K562 (cell line): ENCODE data around the gene MBOAT7. TPM values are rescaled to one million over a fixed set of nuclear protein-coding genes. Genes with fewer than 3 reads are reported as not detected.

Source experiments
- CBFA2T2 ChIP-seq: fragments of 450-650 bp; conservative IDR thresholded peaks from 2 replicates; pipeline ENCODE4 v1.6.1; 2017; ENCODE audit warnings: mild to moderate bottlenecking
- CBX8 ChIP-seq: fragments of 200-600 bp; sonication (generic); IDR thresholded peaks from 2 replicates; pipeline ENCODE4 v1.6.1; 2012; ENCODE audit warnings: borderline replicate concordance, mixed run types, low read depth, mild to moderate bottlenecking, moderate library complexity, mixed read lengths, low read length, control low read depth, inconsistent platforms; ENCODE audit not compliant: poor library complexity, severe bottlenecking; ENCODE audit errors: extremely low read depth
- DMBX1 ChIP-seq: fragments of 250-450 bp; sonication (Bioruptor Pico); IDR thresholded peaks from 2 replicates; pipeline ENCODE4 v1.8.0; 2022; ENCODE audit warnings: inconsistent platforms, mild to moderate bottlenecking, moderate library complexity, borderline replicate concordance
- EGR1 ChIP-seq: fragments of 450-650 bp; conservative IDR thresholded peaks from 2 replicates; pipeline ENCODE4 v1.6.1; 2017; ENCODE audit warnings: mild to moderate bottlenecking
- HMG20B ChIP-seq: fragments of 250-450 bp; sonication (Bioruptor Pico); IDR thresholded peaks from 2 replicates; pipeline ENCODE4 v1.5.0; 2021; ENCODE audit warnings: mild to moderate bottlenecking
- KDM4B ChIP-seq, 2 experiments: fragments of 450-650 bp in 1 of 2; sonication (generic) in 1 of 2; IDR thresholded peaks; 2 replicates each; pipeline ENCODE4 v1.6.1; 2016 to 2017; ENCODE audit warnings: borderline replicate concordance in 2 of 2, antibody characterized with exemption in 1 of 2, low read depth in 1 of 2, mild to moderate bottlenecking in 1 of 2
- LARP7 ChIP-seq: fragments of 450-650 bp; IDR thresholded peaks from 2 replicates; pipeline ENCODE4 v1.6.1; 2016
- MTF1 ChIP-seq: fragments of 250-450 bp; sonication (Bioruptor Pico); IDR thresholded peaks from 2 replicates; pipeline ENCODE4 v1.9.0; 2021; ENCODE audit warnings: moderate library complexity, mild to moderate bottlenecking, inconsistent platforms, borderline replicate concordance
- MYBL2 ChIP-seq, 2 experiments: fragments of 450-650 bp in 1 of 2; sonication (generic) in 1 of 2; formaldehyde crosslinking in 1 of 2; IDR thresholded peaks; 2 replicates each; pipeline versions ENCODE4 v1.6.1 to v1.8.1; 2017 to 2022; ENCODE audit warnings: borderline replicate concordance in 1 of 2, inconsistent platforms in 1 of 2, low read depth in 1 of 2, mild to moderate bottlenecking in 1 of 2, missing genetic modification reagents in 1 of 2, moderate library complexity in 1 of 2
- MYC ChIP-seq, 2 experiments: fragments of 250-450 bp in 1 of 2; sonication (Bioruptor Pico) in 1 of 2; IDR thresholded peaks; 2 replicates each; pipeline versions ENCODE4 v1.5.1 to v1.6.1; 2012 to 2021; ENCODE audit warnings: low read depth in 2 of 2, borderline replicate concordance in 1 of 2, improper control_type of control experiment in 1 of 2, low read length in 1 of 2, mild to moderate bottlenecking in 1 of 2, moderate library complexity in 1 of 2
- PHF20 ChIP-seq: fragments of 450-650 bp; IDR thresholded peaks from 2 replicates; pipeline ENCODE4 v1.6.1; 2018; ENCODE audit not compliant: partially characterized antibody
- POLR2A ChIP-seq: fragments of 450-650 bp; conservative IDR thresholded peaks from 2 replicates; pipeline ENCODE4 v1.6.1; 2016
- POLR2G ChIP-seq: fragments of 200-400 bp; formaldehyde crosslinking; IDR thresholded peaks from 2 replicates; pipeline ENCODE4 v1.6.1; 2017; ENCODE audit warnings: low read depth, mild to moderate bottlenecking, antibody characterized with exemption, low read length, moderate library complexity
- STAG1 ChIP-seq: sonication (generic); formaldehyde crosslinking; IDR thresholded peaks from 2 replicates; pipeline ENCODE4 v1.5.0; 2020; ENCODE audit warnings: missing genetic modification reagents, borderline replicate concordance
- U2AF2 ChIP-seq: fragments of 200-400 bp; formaldehyde crosslinking; optimal IDR thresholded peaks from 2 replicates; pipeline ENCODE3; 2017; ENCODE audit warnings: low read depth, mild to moderate bottlenecking, low read length
- ZNF766 ChIP-seq: fragments of 200-800 bp; sonication (Bioruptor generic); conservative IDR thresholded peaks from 2 replicates; pipeline ENCODE4 v1.6.1; 2016; ENCODE audit warnings: missing genetic modification characterization, missing compliant biosample characterization
- polyA plus RNA-seq, 8 experiments: library from polyadenylated mRNA; depleted of rRNA in 4 of 8; stranded (reverse) in 5 of 8; unstranded in 3 of 8; fragments of >200 nt; fragmentation: Nextera tagmentation in 2 of 8; fragmentation: Illumina TruSeq in 1 of 8; extraction: Ambion mirVana in 2 of 8; extraction: Trizol in 1 of 8; gene quantifications; 2 replicates each; pipeline versions ENCODE4 v1.2.1 to v1.2.3, GENCODE V29; 2011 to 2014; ENCODE audit warnings: inconsistent platforms in 1 of 8, missing spikeins in 1 of 8
- total RNA-seq, 7 experiments: library from RNA; depleted of rRNA in 6 of 7; stranded (reverse); fragments of >200 nt in 6 of 7; fragmentation: Illumina TruSeq in 2 of 7; extraction: Trizol in 2 of 7; gene quantifications; 2 replicates each; pipeline versions ENCODE4 v1.2.1 to v1.2.3, GENCODE V29; 2011 to 2021; ENCODE audit warnings: low replicate concordance in 1 of 7
- TF ChIP-seq, protein P1 (sequence below): fragments of 450-650 bp; formaldehyde crosslinking; IDR thresholded peaks from 2 replicates; pipeline ENCODE4 v1.4.0; 2020; ENCODE audit warnings: mild to moderate bottlenecking, moderate library complexity
- TF ChIP-seq, protein P2 (sequence below): sonication (generic); formaldehyde crosslinking; IDR thresholded peaks from 2 replicates; pipeline ENCODE4 v1.8.1; 2023; ENCODE audit warnings: mild to moderate bottlenecking, missing genetic modification reagents
- TF ChIP-seq, protein P3 (sequence below): fragments of 250-450 bp; sonication (Bioruptor Pico); IDR thresholded peaks from 2 replicates; pipeline ENCODE4 v1.8.0; 2021; ENCODE audit warnings: mild to moderate bottlenecking, moderate library complexity
- TF ChIP-seq, protein P4 (sequence below): fragments of 250-450 bp; sonication (Bioruptor Pico); IDR thresholded peaks from 2 replicates; pipeline ENCODE4 v1.5.0; 2021

MBOAT7 gene
- total and polyA plus RNA-seq, 9 of the 15 experiments (the other 6 are each of a cell fraction or from before 2014, with no cell fraction given), result 1.4 to 153 (median 56.1) TPM

DNA sequence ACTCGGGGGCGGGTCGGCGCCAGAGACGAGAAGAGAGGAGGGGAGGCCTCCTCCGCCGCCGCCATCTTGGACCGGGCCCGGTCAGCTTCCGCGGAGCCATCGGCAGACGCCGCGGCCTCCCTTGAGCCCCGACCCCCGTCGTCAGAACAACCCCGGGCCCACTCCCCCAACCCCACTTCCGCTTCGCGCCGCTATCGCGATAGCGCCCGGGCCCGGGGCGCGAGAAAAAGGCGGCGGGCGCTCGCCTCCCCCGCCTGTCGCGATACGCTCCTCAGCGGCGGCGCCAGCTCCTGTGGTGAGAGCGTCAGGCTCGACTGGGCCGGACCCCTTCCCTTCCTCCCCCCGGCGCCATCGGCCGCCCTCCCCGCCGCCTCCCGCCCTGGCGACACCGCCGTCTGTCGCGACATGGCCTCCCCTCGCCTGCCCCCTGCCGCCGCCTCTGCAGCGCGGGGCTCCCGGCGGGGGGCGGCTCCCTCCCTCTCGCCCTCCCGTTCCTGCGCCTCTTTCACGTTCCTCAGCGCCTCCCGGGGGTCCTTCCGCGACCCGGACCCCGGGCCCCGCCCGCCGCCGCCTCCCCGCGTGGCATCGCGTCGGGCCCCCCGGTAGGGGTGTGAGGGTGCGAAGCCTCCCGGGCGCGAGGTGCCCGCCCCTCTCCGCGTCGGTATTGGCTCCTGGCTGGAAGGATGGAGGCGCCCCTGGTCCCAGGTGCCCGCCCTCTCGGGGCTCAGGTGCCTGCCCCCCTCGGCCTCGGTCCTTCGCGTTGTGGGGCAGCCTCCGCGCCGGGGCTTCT, 51.5 kb downstream of the MBOAT7 start, which contains the start of gene CNOT3 (continued):
- TF ChIP-seq STAG1 (CRISPR knock-in tag), result 0 out of 2 replicates have a peak, but pooled peaks have one; percentile 26
- no peak for TF ChIP-seq HMG20B
- TF ChIP-seq PHF20, result peak; percentile 42
- no peak for TF ChIP-seq ZNF766
- TF ChIP-seq, protein P1, sequence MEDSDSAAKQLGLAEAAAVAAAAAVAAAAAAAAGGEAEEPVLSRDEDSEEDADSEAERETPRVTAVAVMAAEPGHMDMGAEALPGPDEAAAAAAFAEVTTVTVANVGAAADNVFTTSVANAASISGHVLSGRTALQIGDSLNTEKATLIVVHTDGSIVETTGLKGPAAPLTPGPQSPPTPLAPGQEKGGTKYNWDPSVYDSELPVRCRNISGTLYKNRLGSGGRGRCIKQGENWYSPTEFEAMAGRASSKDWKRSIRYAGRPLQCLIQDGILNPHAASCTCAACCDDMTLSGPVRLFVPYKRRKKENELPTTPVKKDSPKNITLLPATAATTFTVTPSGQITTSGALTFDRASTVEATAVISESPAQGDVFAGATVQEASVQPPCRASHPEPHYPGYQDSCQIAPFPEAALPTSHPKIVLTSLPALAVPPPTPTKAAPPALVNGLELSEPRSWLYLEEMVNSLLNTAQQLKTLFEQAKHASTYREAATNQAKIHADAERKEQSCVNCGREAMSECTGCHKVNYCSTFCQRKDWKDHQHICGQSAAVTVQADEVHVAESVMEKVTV (CRISPR knock-in tag), result no peak
- no peak for TF ChIP-seq CBFA2T2
- no peak for TF ChIP-seq MTF1 (CRISPR knock-in tag)
- TF ChIP-seq U2AF2, result no peak
- peak; percentile 45; the same call in 1 of the 2 replicates for TF ChIP-seq MYC (IDR thresholded peaks at IDR 0.05; ENCODE audit: low read depth, low read length)
- no peak for TF ChIP-seq MYC (CRISPR knock-in tag; IDR thresholded peaks at IDR 0.05; ENCODE audit: borderline replicate concordance, low read depth)
- TF ChIP-seq, protein P2, sequence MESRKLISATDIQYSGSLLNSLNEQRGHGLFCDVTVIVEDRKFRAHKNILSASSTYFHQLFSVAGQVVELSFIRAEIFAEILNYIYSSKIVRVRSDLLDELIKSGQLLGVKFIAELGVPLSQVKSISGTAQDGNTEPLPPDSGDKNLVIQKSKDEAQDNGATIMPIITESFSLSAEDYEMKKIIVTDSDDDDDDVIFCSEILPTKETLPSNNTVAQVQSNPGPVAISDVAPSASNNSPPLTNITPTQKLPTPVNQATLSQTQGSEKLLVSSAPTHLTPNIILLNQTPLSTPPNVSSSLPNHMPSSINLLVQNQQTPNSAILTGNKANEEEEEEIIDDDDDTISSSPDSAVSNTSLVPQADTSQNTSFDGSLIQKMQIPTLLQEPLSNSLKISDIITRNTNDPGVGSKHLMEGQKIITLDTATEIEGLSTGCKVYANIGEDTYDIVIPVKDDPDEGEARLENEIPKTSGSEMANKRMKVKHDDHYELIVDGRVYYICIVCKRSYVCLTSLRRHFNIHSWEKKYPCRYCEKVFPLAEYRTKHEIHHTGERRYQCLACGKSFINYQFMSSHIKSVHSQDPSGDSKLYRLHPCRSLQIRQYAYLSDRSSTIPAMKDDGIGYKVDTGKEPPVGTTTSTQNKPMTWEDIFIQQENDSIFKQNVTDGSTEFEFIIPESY (CRISPR knock-in tag), result no peak
- TF ChIP-seq EGR1, result peak; percentile 35; the same call in 1 of the 2 replicates
- TF ChIP-seq, protein P3, sequence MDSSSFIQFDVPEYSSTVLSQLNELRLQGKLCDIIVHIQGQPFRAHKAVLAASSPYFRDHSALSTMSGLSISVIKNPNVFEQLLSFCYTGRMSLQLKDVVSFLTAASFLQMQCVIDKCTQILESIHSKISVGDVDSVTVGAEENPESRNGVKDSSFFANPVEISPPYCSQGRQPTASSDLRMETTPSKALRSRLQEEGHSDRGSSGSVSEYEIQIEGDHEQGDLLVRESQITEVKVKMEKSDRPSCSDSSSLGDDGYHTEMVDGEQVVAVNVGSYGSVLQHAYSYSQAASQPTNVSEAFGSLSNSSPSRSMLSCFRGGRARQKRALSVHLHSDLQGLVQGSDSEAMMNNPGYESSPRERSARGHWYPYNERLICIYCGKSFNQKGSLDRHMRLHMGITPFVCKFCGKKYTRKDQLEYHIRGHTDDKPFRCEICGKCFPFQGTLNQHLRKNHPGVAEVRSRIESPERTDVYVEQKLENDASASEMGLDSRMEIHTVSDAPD (CRISPR knock-in tag), result no peak
- no peak for TF ChIP-seq CBX8
- peak; percentile 91 for TF ChIP-seq POLR2G
- TF ChIP-seq MYBL2 (IDR thresholded peaks at IDR 0.05; ENCODE audit: low read depth), result no peak
- peak; percentile 47; the same call in 1 of the 2 replicates for TF ChIP-seq MYBL2 (CRISPR knock-in tag; IDR thresholded peaks at IDR 0.05; ENCODE audit: borderline replicate concordance)
- no peak for TF ChIP-seq DMBX1
- no peak for TF ChIP-seq LARP7
- TF ChIP-seq POLR2A, result peak; percentile 82
- TF ChIP-seq, protein P4, sequence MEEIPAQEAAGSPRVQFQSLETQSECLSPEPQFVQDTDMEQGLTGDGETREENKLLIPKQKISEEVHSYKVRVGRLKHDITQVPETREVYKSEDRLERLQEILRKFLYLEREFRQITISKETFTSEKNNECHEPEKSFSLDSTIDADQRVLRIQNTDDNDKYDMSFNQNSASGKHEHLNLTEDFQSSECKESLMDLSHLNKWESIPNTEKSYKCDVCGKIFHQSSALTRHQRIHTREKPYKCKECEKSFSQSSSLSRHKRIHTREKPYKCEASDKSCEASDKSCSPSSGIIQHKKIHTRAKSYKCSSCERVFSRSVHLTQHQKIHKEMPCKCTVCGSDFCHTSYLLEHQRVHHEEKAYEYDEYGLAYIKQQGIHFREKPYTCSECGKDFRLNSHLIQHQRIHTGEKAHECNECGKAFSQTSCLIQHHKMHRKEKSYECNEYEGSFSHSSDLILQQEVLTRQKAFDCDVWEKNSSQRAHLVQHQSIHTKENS, result no peak
- peak in 1 of 2 experiments; percentile 88; a peak in 1 of 4 replicates for TF ChIP-seq KDM4B (IDR thresholded peaks at IDR 0.05; ENCODE audit: borderline replicate concordance in 2 of 2, low read depth in 1 of 2)
